T1000 (cell line): Measurements from ENCODE around the gene SNX22.
"Not testable (repeated sequence)": the region's sequence is repeated elsewhere in the genome, so short reads cannot be mapped to it uniquely, and the experiment has no call there.

Experiments used
- DNase-seq: peaks from one replicate; lab custom pipeline; 2025; ENCODE audit warnings: mixed read lengths; lab: John Stamatoyannopoulos, UW

The SNX22 gene

DNA sequence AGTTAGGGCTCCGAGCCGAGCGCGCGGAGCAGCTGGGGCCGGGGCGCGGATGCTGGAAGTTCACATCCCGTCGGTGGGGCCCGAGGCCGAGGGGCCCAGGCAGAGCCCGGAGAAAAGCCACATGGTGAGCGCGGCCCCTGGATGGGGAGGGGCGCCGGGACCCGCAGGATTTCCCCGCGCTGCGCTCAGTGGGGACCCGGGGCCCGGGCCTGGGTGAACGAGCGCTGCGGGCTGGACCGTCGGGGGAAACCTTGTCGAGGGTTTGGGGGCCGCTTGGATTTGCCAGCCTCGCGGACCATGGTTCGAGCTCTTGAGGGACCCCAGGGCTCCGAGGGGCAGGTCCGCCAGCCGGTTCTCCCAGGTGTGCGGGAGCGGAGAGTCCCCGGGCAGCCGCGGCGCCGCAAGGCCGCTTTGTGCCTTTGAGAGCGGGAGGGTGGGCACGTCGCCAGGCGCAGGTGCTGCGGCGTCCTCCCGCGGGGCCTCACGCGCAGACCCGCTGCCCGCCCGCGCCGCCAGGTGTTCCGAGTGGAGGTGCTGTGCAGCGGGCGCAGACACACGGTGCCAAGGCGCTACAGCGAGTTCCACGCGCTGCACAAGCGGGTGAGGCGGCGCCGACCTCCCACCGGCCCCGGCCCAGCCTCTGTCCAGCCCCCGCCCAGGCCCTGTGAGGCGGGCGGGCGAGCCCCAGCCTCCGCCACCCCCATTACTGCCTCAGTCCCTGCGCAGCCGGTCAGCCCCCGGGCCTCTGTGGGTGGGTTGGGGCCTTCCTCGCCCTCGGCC lies at the start of gene SNX22:
Gene SNX22 (plus strand): TSS at position 5 of the 780 bp plus-strand sequence. CDS start 45 bp downstream, at position 50.
- no peak for DNase-seq

DNA sequence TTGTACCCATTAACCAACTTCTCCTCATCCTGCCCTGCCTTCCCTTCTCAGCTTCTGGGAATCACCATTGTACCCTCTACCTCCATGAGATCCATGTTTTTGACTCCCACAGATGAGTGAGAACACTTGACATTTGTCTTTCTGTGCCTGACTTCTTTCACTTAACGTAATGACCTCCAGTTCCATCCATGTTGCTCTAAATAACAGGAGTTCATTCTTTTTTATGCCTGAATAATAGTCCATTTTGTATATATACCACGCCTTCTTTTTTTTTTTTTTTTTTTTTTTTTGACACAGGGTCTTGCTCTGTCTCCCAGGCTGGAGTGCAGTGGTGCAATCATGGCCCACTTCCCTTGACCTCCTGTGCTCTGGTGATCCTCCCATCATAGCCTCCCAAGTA lies 49.0 kb upstream of the SNX22 start:
- no peak for DNase-seq

DNA sequence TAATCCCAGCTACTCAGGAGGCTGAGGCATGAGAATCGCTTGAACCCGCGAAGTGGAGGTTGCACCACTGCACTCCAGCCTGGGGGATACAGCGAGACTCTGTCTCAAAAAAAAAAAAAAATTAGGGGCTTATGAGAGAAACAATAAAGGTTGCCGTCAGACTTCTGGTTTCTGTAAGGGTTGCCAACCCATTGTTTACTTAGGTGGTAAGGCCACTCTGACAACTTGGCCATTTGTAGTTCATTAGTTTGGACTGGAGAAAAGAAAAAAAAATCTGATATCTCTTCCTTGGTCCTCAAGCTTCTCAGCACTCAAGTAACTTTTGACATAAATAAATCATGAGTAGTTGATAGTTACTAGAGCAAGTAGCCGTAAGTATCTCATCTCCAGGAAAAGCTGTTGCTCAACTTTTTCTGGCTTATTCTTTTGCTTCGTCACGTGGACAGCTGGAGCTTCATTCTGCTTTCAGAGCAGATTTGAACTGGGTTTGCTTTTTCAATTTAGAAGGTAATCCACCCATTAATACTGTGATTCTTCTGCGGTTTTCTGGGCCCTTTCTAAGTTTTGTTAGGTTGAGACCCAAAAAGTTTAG lies 46.3 kb upstream of the SNX22 start:
- DNase-seq: no peak

DNA sequence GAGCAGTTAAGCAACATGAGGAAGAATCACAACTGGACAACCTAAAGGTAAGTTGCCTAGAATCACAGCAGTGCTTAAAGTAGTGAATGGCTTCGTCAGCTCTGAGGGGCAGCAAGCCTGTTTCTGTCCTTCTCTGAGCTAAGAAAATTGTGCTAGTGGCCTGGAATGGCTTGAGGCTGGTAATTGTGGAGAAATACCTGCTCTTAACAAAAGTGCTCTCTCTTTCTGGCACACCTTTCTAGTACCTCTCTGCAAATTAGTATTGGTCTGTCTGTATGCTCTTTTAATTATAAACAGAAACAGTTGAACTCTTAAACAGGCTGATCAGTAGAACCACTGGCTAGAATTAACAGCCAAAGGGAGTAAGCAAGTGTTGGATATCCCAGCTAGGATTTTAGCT lies 44.2 kb upstream of the SNX22 start:
- DNase-seq: no peak

DNA sequence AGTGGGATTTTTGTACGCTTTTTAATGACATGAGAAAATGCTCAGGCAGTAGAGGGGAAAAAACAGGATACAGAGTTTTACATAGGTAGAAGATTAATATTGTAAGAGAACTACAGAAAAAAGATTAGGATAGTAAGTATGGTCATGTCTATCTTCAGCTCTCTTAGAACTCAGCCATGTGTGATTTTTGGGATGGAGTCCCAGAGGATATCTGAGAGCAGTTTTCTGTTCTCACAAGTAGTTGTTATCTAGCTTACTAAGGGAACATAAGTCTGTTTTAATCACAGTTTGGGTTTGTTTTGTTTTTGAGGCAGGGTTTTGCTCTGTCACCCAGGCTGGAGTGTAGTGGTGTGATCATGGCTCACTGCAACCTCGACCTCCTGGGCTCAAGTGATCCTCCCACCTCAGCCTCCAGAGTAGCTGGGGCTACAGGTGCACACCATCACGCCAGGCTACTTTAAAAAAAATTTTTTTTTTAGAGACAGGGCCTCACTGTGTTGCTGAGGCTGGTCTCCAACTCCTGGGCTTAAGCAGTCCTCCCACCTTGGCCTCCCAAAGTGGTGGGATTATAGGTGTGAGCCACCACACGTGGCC lies 41.3 kb upstream of the SNX22 start:
- not testable (repeated sequence) for DNase-seq

DNA sequence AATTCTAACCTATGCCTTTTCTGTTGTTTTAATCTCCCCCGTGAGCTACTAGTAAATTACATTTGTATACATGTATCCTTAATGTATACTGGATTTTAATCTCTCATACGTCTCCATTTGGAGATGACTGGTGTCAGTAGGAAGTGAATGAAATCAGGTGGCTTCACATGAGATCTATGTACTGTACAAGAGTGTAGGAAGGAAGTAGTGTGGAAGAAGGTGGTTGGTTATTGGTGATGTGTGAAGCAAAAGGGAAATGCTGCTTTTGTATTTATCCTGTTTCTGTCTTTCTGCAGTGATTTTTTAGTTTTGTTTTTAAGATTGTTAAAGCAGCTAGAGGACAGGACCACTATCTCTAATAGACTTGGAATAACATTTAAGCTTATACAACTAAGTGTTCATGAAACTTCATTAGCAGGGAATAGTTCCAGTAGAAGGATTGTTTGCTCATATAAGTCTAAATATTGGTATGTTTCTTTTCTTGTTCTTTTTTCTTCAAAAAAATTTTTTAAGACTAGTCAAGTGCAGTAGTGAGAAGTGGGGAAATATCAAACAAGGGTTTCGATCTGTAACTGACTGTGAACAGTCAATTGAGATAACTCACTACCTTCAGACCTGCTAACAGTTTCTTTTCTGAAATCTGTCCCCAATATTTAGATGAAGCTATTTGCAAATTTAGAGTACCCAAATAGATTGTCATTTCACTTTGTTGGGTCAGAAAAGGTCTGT lies 40.4 kb upstream of the SNX22 start:
- no peak for DNase-seq

DNA sequence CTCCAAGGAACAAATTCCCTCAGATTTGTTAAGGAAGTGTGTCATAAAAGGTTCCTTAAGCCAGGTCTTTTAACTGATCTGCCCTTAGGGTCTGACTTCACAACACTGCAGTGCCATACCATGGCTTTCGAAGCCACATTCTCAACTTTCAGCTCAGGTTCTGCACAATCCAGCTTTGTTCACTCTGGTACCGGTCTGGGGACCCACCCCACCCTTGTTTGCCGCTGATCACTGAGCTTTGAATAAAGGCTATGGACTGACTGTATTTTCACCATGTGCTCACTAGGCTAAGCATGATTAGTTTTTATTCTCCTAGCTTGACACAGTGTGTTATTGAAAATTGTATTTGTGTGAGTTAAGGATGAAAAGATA lies 39.9 kb upstream of the SNX22 start:
- DNase-seq: no peak

DNA sequence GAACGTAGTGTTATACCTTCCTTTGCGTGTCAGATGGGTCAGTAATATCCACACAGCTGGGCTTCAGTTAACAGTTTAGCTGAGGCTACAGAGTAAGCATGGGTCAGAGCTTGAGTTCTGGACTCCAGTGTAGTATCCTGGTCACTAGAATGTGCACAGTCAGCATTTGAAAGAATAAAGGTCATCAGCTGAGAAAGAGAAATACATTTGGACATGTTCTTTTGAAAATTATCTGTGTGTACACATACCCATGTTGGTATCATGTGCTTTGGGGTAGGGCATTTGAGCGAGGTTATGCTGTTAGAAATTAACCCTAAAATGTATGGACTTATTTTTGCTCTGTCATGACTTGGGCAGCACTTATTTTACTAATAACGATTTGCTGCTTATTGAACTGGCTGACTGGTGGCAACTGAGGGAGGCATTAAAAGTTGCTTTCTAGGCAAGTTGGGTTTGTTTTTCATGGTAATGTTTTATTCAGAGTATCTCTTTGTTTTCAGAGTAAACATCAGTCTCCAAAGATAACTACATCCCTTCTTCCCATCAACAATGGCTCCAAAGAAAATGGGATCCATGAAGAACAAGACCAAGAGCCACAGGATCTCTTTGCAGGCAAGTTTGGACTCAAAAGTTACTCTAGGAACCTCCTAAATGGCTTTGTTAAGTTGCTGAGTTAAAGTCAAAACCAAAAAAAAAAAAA lies 39.3 kb upstream of the SNX22 start:
- no peak for DNase-seq

DNA sequence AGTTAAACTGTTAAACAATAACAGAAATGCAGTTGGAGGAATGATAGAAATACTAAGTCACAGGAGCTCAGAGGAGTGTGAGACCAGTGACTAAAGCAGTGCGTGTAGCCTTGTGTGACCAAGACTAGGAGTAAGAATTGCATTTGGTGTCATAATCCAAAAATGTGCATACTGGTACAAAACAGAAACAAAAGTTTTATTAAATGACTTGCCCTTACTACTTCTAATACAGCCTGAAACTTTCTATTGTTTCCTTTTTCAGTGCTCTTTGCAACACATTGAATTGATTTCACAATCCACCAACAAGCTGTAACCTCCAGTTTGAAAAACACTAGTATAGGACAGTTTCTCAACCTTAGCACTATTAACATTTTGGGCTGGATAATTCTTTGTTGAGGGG lies 38.6 kb upstream of the SNX22 start:
- no peak for DNase-seq

DNA sequence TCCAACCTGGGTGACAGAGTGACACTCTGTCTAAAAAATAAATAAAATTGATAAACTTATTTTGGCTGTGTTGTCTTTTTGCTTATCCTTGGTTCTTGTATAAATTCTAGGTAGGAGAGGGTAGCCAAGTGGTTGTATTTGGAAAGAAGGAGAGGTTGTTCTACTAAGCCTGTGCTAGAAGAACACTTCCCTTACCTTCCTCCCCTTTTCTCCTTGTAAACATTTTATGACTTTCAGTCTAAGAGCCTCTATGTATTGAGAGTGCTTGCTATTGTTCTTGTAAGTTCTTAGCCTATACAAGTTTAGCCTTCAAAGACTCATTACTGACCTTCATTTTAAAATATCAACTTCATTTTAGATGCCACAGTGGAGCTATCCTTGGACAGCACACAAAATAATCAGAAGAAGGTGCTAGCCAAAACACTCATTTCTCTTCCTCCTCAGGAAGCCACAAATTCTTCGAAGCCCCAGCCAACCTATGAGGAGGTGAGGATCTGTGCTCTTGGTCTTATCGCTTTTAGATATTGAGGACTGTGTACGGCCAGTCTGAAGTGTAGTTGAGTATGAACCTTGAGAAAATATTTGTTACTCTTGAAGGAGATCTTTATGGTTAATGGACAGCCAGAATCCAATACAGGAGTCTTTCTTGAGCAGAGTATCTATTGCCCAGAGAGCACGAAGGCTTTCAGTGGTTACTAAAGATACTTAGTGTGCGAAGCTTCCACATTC lies 33.6 kb upstream of the SNX22 start:
- DNase-seq: no peak

DNA sequence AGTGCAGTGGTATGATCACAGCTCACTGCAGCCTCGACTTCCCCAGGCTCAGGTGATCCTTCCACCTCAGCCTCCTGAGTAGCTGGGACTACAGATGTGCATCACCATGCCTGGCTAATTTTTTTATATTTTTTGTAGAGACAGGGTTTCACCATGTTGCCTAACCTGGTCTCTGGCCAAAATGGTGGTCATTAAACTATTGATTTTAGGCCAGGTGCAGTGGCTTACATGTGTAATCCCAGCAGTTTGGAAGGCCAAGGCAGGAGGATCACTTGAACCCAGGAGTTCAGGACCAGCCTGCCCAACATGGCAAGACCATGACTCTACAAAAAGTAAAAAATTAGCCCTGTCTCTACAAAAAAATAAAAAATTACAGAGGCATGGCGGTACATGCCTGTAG lies 31.2 kb upstream of the SNX22 start:
- DNase-seq: not testable (repeated sequence)

DNA sequence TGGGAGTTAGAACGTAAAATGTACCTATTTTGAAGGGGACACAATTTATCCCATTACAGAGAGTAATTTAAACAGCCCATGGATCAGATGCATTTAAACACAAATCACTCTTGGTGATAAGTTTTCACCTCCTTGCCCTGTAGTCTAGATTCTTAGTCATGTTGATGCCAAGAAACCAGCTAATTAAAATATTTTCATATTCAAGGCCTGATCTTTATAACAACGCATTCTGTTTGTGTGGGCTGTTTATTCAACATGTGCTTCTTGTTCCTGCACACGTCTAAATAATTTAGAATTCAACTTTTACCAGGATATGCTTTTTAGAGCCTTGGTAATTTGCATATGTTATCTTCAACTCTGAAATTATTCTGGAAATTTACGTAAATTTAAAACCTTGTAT lies 29.9 kb upstream of the SNX22 start:
- DNase-seq: no peak

DNA sequence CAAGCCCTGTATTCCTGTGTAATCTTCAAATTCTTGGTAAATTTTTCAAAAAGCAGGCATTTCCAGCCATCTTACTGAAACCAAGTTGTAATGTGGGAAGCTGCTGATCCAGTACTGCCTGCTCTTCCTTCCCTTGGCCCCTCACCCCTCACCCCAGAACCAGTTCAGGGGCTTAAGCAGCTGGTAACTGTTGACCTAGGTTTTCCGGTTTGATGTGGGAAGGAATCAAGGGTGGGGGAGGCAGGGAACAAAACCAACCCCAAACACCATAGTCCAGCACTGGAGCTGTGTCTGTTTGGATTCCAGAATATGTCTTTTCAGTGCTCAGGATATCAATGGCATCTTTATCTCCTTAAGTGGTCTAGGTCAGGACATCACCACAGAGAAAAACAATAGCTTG lies 29.1 kb upstream of the SNX22 start:
- no peak for DNase-seq

DNA sequence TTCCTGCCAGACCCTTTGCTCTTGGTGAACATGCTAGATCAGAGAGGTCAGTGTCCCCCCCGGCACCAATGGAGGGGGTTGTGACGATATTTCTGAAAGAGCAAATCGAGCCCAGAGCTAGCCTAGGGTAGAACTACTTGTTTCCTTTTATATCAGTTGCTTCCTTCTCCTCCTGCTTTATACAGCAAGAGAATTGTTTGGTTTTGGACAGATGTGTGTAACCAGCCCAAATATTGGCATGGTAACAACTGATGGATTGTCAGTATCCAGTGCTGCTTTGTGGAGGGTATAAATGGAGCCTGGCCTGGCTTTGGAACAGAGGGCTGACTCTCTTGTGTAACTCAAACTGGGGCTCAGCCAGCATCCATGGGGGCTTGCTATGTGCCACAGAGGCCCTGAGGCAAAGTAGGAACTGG lies 28.6 kb upstream of the SNX22 start:
- no peak for DNase-seq

DNA sequence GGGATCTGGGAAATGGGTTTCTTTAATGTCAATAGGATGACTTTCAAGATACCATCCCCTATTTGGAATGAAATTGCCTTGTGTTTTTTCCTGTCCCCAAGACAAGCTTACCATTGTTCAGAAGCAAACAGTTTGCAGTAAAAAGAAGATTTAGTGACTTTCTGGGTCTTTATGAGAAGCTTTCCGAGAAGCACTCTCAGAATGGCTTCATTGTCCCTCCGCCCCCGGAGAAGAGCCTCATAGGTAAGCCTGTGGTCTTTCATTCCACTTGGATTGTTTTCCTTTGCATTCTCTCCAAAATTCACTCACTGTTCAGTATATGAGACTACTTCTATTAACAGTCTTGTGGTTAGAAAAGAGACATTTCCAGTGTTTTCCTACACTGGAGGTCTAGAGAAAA lies 25.6 kb upstream of the SNX22 start:
- DNase-seq: no peak

DNA sequence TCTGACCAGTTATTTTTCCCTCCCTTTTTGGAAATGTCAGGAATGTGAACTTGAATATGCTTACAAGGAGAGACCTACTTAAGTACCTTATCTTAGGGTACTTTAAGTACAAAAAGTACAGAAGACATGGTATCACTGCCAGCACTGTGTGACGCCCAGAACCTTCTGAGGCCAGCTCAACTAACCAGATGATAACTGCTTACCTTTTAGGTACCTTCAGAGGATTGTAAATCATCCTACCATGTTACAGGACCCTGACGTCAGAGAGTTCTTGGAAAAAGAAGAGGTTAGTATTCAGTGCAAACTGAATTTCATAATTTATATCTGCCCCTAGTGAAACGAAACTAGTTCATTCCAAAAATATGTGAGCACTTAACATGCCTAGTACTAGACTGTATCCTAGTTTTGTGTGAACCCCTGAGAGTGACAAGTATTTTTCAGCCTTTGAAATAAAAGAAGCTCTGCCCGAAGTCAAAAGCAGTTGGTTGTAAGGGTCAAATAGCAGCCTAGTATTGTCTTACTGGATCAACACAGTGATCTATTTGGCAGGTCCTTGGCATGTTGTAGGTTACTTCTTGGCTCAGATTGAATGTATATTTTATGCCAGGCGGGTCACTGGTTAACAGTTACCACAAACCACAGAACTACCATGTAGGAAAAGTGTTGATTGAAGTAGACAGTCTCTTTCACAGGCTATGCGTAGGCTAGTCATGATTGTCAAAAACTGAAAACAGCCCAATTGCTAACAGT lies 23.8 kb upstream of the SNX22 start:
- DNase-seq: no peak

DNA sequence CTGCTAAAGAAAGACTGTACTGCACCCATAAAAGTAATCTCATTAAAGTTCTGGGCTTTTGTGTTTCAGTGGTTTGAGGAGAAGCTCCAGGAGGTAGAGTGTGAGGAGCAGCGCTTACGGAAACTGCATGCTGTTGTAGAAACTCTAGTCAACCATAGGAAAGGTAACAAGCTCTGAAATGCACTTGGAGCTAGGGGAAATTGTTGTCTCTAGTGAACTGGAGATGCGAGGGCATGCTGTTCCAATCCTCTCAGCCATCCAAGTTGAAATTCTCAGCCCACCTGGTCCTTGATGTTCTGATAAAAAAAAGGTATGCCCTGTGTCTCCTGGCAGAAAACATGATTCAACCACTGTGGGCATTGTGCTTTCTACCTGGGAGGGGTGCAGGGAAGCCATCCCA lies 21.4 kb upstream of the SNX22 start:
- DNase-seq: no peak

DNA sequence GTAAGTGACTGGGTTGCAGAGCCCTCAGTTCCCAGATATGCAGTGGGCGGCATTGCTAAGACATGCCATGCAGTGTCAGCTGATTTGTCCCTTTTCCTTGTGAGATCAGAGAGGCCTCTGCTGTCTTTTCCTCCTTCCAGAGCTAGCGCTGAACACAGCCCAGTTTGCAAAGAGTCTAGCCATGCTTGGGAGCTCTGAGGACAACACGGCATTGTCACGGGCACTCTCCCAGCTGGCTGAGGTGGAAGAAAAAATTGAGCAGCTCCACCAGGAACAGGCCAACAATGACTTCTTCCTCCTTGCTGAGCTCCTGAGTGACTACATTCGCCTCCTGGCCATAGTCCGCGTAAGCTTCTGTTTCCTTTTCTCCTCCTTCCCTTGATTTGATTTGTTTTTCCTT lies 20.0 kb upstream of the SNX22 start:
- DNase-seq: no peak

DNA sequence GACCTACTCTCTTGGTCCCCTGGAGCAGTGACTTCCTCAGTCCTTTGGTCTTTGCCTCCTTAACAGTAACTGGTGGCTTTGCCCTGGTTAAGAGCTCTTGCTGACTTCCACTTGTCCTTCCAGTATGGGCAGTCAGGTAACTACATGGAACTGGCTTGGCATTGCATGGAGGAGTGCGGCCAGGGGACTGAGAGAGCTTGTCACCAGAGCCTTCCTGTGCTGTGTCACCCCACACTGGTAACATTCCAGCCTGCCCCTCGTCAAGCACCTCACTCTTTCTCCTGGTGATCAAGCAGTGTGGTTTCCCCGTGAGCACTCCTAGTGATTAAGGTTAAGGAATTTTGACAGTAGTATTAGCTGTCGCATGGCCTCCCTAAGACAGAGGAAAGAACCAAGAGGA lies 19.3 kb upstream of the SNX22 start:
- no peak for DNase-seq

DNA sequence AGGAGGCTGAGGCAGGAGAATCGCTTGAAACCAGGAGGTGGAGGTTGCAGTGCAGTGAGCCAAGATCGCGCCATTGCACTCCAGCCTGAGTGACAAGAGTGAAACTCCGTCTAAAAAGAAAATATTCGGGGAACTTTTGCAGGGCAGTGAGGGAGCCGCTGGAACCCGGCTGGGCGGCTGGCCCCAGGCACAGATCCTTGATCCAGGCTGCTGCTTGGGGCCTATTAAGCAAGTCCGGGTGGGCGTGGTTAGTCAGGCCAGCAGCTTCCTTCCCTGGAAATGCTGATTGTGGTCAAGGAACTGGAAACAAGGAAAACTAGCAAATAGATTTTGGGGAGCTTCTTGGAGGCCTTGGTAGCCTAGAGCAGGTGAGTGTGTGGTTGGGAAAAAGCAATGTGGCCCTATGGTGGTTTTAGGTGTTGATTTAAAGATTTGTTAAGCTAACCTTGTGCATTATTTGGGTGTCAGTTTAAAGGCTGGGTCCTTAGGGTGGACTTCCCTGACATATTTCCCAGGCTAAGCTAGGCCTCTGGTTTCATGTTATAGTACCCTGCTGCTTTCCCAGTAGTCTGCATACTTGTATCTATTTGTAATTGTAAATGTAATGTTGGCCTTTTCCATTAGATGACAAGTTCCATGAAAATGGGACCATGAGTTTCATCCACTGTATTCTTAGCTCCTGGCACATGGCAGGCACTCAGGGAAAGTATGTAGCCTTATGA lies 17.7 kb upstream of the SNX22 start:
- no peak for DNase-seq
